GM19238 (cell line): ENCODE results near the gene GINS2.

Experiments used
- DNase-seq: peaks from one replicate; pipeline ENCODE4 v3.0.0; 2011; ENCODE audit warnings: low spot score; ENCODE audit not compliant: insufficient read length

The GINS2 gene

DNA sequence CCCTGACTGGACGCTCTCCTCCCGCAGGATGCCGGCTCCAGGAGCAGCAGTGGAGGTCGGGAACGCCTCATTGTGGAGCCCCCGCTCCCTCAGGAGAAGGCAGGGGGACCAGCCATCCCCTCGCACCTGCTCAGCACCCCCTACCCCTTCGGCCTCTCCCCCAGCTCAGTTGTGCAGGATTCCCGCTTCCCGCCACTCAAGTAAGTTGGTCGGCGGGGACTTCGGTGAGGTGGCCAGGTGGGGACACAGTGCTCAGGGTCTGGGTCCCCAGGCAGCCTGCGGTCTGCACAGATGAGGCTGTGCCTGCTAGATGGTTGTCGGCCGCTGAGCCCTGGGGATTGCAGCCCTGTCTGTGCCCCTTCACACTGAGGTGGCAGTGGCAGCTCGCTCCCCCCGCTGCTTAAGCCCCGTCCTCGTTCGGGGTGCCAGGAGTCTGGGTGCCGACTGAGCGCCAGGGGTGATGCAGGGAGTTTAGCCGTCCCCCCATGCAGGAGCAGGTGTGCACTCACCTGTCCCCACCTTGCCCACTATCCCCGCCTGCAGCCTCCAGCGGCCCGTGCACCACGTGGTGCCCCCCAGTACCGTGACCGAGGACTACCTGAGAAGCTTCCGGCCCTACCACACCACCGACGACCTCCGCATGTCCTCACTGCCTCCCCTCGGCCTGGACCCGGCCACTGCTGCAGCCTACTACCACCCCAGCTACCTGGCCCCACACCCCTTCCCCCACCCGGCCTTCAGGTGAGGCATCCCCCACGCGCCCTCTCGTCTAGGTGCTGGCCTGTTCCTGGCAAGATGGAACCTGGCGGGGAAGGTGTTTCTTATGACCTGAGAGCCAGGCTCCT, 34.3 kb downstream of the GINS2 start:
- DNase-seq: no peak

GRCh38 chr16:85653290-85653891, 35.4 kb downstream of the GINS2 start:
- DNase-seq: no peak

GRCh38 chr16:85652431-85653221, 36.1 kb downstream of the GINS2 start:
- no peak for DNase-seq

GRCh38 chr16:85651629-85652430, 36.9 kb downstream of the GINS2 start:
- DNase-seq: no peak

DNA sequence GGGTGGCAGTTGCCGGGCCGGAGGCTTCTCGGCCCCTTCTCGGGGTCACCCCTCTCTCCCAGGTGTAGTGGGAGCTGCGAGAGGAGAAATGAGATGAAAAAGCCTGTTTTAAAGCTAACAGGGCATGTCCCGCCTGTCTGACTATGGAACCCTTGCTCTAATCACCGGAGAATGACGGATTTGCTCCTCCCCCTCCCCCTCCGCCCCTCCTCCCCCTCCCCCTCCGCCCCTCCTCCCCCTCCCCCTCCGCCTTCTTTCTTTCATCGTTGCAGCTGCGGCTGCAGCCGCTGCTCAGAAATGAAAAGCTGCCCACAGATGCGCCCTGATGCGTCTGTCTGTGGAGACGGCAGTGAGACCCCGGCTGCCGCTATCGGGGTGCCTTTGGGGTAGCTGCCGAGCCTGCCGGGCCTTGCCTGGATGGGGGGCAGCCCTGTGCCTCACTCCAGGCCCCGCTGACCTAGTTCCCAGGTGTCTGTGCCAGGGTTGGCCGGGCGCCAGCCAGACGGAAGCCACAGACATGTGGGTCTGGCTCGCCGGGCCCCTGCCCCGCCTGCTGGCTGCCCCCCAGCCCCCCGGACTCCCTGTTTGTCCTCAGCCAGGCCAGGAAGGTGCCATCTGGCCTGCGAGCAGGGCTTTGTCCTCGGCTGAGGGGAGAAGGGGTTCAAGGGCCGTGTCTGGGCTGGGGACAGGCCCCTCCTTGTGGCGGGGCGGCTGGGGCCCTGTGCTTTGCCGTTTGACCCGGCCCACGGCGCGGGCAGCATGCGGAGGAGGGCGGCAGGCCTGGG, 37.7 kb downstream of the GINS2 start:
- DNase-seq: no peak

GRCh38 chr16:85650135-85650843, 38.5 kb downstream of the GINS2 start:
- DNase-seq: no peak

GRCh38 chr16:85649411-85650134, 39.2 kb downstream of the GINS2 start:
- DNase-seq: no peak

GRCh38 chr16:85648805-85649204, 39.9 kb downstream of the GINS2 start:
- no peak for DNase-seq

DNA sequence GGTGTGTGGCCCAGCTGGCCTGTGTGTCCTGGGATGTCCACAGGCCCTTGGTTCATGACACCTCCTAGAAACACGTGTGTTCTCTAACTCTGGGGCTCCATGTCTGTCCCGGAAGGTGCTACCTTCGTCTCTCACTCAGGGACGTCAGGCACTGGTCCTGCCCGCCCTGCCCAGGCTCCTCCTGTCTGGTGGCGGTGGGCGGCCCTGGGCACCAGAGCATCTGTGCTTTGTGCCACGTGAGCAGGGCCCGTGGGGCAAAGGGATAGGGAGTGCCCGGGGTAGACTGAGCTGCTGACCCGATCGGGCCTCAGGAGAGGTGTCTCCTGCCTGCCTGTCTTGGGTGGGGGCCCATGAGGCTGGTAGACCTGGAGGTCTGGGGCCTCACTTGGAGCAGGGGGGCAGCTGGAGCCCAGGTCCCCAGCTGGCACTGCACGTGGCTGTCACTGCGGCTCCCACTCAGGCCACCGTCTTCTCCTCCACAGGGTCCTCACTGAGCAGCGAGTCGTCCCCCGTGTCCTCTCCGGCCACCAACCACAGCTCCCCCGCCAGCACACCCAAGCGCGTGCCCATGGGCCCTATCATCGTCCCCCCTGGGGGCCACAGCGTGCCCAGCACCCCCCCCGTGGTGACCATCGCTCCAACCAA, 40.6 kb downstream of the GINS2 start:
- DNase-seq: no peak

DNA sequence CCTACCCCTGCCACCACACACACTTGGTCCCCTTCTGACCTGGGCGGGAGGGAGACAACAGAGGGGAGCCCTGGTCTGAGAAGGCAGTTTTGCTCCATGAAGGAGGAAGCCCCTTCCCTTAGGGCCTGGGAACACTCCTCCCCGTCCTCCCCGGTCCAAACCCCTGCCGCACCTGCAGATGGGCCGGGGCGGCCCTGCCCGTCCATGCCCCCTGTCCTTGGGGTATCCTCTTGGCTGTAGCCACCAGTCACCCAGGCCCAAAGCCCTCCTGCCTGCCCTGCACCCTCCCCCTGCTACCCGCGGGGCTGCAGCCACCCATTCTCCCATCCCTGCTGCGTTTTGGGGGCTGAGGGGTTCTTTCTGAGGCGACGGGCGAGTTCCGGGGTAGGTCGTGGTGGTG, 41.8 kb downstream of the GINS2 start:
- DNase-seq: no peak

- no peak for DNase-seq
Measured at GRCh38 chr16:85646358-85646907, 42.3 kb downstream of the GINS2 start.

- DNase-seq: no peak
Measured at GRCh38 chr16:85645021-85645589, 43.6 kb downstream of the GINS2 start.

DNA sequence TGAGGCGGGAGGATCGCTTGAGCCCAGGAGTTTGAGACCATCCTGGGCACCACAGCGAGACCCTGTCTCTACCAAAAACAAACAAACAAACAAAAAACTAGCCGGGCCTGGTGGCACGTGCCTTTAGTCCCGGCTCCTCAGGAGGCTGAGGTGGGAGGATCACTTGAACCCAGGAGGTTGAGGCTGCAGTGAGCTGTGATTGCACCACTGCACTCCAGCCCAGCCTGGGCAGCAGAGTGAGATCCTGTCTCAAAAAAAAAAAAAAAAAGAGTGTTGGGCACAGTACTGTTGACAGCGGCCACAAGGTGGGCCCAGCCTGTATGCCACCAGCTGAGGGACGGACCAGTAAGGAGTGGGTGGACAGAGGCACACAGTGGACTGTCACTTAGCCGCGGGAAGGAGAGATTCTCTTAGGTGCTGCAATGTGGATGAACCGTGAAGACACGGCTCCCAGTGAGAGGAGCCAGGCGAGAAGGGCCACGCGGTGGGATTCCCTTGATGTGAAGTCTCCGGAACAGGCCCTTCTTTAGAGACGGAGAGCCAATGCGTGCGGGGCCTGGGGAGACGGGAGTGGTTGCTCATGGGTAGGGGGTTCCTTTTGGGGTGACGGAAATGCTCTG, 44.6 kb downstream of the GINS2 start:
- DNase-seq: no peak

DNA sequence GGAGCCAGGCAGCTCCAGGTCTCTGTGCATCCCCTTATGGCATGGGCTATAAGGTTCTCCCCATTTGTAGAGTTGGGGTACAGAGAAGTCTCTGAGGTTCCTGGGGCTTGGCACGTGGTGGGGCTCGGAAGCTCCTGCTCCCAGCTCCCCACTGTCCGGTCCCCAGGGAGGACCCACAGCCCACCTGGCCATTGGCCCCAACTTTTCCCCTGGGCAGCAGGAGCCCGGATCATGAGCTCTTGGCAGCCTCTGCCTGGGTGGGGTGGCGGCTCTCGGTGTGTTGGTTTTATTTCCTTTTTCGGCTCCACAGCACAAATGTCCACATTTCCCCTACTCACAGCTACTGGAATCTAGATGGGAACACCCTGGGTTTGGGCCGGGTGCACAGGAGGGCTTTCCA, 45.1 kb downstream of the GINS2 start:
- DNase-seq: no peak

GRCh38 chr16:85642762-85643358, 45.9 kb downstream of the GINS2 start:
- no peak for DNase-seq

- DNase-seq: no peak
Measured at GRCh38 chr16:85641776-85642176, 47.0 kb downstream of the GINS2 start.

DNA sequence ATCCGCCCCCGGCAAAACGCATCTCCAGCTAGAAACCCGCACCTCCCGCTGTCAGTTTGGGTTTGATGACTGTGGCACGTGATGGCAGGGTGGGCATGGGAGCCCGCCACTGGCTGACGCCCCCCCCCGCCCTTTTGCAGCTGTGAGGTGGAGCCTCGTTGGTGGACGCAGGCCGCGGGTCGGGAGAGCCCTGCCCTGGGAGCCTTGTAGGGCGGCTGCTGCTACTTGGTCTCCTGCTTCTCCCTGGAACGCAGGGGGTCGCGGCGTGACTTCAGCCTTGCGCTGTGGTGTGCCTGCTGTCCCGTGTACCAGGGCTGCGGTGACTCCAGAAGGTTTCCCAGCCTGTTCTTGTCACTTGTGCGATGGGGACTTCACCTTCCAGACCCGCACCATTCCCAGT, 47.4 kb downstream of the GINS2 start:
- no peak for DNase-seq
